ENCODE data around the gene MDFIC2.
"Not testable (repeated sequence)": the region's sequence is repeated elsewhere in the genome, so short reads cannot be mapped to it uniquely, and the experiment has no call there.

- not testable (repeated sequence) for TF ChIP-seq YY1 (IDR thresholded peaks at IDR 0.05; ENCODE audit: low read depth); REST (IDR thresholded peaks at IDR 0.05; ENCODE audit: low read depth, low read length); USF1 (IDR thresholded peaks at IDR 0.05; ENCODE audit: borderline replicate concordance, low read depth); CTCF (IDR thresholded peaks at IDR 0.05); RAD21 (IDR thresholded peaks at IDR 0.05; ENCODE audit: low read length); MEF2A (IDR thresholded peaks at IDR 0.05; ENCODE audit: borderline replicate concordance, low read depth); IRF3 (IDR thresholded peaks at IDR 0.05; ENCODE audit: low read depth, low read length); EP300 (IDR thresholded peaks at IDR 0.05; ENCODE audit: borderline replicate concordance in 1 of 2, low read depth in 1 of 2, low read length in 1 of 2); SMC3 (IDR thresholded peaks at IDR 0.05; ENCODE audit: low read depth, low read length)
These were observed 101.2 kb downstream of the MDFIC2 start for GRCh38 chr3:70211274-70211673.

Measured in SK-N-SH (cell line).